Heart left ventricle (tissue), 13 donors: ENCODE results near the gene PTPRN2.

Experiments used
- POLR2A ChIP-seq, 2 donors: fragments of 450-650 bp; IDR thresholded peaks; one replicate each; pipeline ENCODE4 v1.6.1; 2017; ENCODE audit warnings: antibody characterized with exemption in 2 of 2, mild to moderate bottlenecking in 2 of 2, moderate library complexity in 2 of 2
- TF ChIP-seq, protein P1 (sequence below), 12 donors: fragments of 200-600 bp; sonication (generic) in 4 of 12; IDR thresholded peaks; one replicate each; pipeline versions ENCODE4 v1.5.0 to v1.8.0; 2018 to 2022; ENCODE audit warnings: antibody characterized with exemption in 12 of 12, mild to moderate bottlenecking in 5 of 12
- donor health status: ischemic (EF 13 %, LVEDD 7.1; RV severe dilation, severe dysfunction).
- donor health status: DM: no; HTN: yes; CAD: no.
- donor health status: DM: no; HTN: no; CAD: no.
- donor health status: ischemic (EF 25% LVEDD 6.9; RV normal size, moderate dysfunction).
- donor health status: ischemic (EF 25% LVEDD 5.7; RV mildly dilated, moderate dysfunction).
- donor health status: ischemic (EF 35%, LVEDD 5.7; RV mildly dilated, moderate dysfunction).
- donor health status: nonischemic (EF 11% LVEDD 7.7; RV severe dilation, severe dysfunction).
- donor health status: DM: yes; HTN: yes; CAD: no.
- donor health status: PGD.
- donor health status: ischemic (EF 29% LVEDD 5.4; RV normal size, mild dysfunction).
- donor health status: nonischemic (EF 23%, LVEDD 6.1; RV moderate dilation, normal function).

- TF ChIP-seq, protein P1, sequence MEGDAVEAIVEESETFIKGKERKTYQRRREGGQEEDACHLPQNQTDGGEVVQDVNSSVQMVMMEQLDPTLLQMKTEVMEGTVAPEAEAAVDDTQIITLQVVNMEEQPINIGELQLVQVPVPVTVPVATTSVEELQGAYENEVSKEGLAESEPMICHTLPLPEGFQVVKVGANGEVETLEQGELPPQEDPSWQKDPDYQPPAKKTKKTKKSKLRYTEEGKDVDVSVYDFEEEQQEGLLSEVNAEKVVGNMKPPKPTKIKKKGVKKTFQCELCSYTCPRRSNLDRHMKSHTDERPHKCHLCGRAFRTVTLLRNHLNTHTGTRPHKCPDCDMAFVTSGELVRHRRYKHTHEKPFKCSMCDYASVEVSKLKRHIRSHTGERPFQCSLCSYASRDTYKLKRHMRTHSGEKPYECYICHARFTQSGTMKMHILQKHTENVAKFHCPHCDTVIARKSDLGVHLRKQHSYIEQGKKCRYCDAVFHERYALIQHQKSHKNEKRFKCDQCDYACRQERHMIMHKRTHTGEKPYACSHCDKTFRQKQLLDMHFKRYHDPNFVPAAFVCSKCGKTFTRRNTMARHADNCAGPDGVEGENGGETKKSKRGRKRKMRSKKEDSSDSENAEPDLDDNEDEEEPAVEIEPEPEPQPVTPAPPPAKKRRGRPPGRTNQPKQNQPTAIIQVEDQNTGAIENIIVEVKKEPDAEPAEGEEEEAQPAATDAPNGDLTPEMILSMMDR (IDR thresholded peaks at IDR 0.05), result no peak
- TF ChIP-seq POLR2A (IDR thresholded peaks at IDR 0.05), result no peak
Observed at GRCh38 chr7:158102897-158103296, 484.7 kb downstream of the PTPRN2 start.
